ENCODE data around the gene AEBP2.

DNA sequence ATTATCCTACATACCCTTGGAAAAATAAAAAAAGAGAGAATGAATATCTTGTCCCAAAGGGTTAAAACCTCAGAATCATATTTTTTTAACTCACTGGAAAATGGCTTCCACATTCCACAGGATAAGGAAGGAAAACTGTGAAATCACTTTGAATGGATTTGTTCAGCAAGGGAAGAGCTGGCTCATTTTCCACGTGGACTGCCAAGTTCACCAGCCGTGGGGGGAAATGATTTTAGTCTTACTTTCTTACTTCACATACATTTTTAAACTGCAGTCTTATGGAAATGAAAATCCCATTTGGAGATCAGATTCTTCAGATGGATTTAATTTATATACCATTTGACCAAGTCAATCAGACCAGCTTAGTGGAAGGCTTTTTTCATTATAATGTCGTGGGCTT, 29.9 kb upstream of the AEBP2 start:
- TF ChIP-seq, protein P1, sequence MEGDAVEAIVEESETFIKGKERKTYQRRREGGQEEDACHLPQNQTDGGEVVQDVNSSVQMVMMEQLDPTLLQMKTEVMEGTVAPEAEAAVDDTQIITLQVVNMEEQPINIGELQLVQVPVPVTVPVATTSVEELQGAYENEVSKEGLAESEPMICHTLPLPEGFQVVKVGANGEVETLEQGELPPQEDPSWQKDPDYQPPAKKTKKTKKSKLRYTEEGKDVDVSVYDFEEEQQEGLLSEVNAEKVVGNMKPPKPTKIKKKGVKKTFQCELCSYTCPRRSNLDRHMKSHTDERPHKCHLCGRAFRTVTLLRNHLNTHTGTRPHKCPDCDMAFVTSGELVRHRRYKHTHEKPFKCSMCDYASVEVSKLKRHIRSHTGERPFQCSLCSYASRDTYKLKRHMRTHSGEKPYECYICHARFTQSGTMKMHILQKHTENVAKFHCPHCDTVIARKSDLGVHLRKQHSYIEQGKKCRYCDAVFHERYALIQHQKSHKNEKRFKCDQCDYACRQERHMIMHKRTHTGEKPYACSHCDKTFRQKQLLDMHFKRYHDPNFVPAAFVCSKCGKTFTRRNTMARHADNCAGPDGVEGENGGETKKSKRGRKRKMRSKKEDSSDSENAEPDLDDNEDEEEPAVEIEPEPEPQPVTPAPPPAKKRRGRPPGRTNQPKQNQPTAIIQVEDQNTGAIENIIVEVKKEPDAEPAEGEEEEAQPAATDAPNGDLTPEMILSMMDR (conservative IDR thresholded peaks at IDR 0.05) = no peak
- TF ChIP-seq EZH2 (IDR thresholded peaks at IDR 0.05; ENCODE audit: low read depth) = no peak
